Measurements from ENCODE around the gene DIPK1B.

Gene DIPK1B

DNA sequence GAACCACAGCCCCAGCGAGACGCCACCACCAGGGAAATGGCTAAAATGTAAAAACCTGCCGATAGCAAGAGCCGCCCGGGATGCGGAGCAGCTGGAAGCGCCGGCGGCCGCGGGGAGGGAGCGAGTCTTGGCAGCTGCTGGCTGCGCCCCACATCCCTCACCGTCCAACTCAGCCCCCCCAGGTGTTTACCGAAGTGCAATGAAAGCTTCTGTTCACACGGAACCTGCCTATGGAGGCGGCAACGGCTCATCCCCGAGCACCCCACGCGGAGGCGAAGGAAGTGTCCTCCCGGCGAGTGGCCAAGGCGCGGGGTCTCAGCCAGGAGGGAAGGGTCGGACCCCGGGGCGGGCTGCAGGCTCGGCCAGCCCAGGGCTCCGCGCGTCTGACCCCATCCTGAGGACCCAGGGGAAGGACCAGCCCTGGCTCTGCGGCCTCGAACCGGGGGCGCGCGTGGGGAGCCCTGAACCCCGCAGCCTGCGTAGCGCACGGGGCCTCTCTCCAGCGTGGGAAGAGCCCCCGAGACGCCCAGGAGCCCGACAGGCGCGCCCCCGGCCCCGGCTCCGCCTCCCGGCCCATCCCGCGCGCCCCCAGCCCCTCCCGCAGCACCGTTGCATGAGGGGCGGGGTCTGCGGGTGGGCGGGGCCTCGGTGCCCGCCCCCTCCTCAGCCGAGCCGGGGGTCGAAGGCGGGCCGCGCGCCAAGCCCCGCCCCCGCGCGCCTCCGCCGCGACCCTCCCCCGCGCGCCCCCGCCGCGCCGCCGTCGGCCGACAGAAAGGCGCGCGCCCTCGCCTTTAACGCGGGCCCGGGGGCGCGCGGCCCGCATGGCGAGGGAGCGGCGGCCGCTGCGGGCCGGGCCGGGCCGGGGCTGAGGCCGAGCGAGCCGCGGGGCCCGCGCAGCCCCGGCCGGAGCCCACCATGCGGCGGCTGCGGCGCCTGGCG, at the start of gene DIPK1B:
DIPK1B (plus strand) TSS at position 822 of the 939 bp plus-strand sequence; CDS start at position 916, 94 bp downstream.
- no peak for DNase-seq

- no peak for DNase-seq
These were observed 49.5 kb upstream of the DIPK1B start, which contains the start of gene EGFL7 for GRCh38 chr9:136662656-136663581. Gene EGFL7 (plus strand): TSS chr9:136662916. CDS start chr9:136668283, 5,367 bp downstream.

GRCh38 chr9:136664000-136664915, 48.1 kb upstream of the DIPK1B start:
- DNase-seq, result no peak

DNA sequence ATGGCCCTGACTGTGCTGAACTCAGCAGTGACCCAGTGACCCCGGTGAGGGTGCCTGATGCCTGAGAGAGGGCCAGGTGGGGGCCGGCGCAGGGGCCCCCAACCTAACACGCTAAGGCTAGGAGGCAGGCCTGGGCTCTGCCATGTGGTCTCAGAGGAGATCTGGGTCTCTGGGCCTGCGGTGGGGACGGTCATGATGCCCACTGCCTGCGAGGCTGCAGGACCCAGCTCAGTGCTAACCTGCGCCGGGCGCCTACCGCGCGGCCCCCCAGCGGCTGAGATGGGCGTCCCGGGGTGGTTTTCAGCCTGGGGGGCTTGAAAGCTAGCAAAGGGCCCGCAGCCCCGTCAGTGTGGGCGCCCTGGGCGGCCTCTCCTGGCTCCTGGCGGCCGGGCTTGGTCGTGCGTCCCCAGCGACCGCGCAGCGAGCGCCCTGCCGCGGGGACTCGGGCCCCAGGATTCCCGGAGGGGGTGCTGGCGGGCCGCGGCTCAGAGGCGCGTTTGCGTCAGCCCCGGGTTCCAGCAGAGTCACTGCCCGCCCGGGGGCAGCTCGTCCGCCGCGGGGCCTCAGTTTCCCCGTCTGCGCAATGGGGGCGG, 47.2 kb upstream of the DIPK1B start:
- no peak for DNase-seq

GRCh38 chr9:136665704-136666371, 46.5 kb upstream of the DIPK1B start:
- no peak for DNase-seq

- DNase-seq, result no peak
These were observed 45.8 kb upstream of the DIPK1B start for GRCh38 chr9:136666372-136667213.

GRCh38 chr9:136667214-136667939, 45.0 kb upstream of the DIPK1B start:
- DNase-seq, result no peak

GRCh38 chr9:136667940-136668760, 44.2 kb upstream of the DIPK1B start:
- no peak for DNase-seq

DNA sequence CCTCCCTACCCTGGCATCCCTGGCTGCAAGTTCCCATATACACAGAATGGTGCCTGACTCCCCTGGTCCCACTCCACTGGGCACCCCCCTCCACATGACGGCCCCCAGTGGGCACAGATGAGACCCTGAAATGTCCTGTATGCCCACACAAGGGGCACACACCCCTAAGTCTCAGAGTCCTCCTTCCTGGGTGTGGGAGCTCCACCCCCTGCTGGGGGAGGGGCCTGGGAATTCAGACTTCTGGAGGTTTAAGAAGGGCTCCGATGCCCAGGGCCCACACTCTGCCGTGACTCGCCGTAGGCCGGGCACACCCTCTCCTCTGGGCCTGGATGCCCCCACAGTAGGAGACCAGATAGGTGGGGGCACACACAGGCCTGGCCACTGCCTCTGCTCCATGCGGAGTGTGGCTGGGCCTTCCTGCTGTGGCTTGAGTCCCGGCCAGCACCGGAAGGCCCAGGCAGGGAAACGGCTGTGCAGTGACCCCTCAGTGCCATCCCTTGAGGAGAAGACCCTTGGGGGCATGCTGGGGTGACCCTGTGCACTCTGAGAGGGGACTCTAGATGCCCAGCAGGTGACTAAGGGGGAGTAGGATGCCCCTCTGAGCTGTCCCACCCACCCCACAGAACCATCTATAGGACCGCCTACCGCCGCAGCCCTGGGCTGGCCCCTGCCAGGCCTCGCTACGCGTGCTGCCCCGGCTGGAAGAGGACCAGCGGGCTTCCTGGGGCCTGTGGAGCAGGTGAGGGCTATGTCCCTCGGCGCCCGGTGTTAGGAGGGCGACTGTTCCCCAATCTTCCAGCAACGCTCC, 43.2 kb upstream of the DIPK1B start:
- no peak for DNase-seq

DNA sequence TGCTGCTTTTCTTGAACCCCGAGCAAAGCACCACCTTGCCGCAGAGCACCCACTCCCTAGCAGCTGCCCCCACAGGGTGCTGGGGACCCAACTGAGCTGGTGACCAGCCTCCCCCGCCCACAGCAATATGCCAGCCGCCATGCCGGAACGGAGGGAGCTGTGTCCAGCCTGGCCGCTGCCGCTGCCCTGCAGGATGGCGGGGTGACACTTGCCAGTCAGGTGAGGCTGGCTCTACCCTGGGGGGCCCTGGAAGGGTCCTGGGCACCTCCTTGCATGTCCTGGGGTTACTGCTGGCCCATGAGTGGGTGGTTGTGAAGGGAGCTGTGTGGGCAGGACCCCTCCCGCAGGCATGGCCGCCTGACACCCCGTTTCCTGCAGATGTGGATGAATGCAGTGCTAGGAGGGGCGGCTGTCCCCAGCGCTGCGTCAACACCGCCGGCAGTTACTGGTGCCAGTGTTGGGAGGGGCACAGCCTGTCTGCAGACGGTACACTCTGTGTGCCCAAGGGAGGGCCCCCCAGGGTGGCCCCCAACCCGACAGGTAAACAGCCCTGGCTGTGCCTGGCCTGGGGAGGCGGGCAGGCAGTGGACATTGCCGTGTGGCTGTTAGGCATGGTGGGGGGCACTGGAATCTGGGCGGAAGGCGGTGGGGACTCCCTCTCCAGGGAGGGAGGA, 42.4 kb upstream of the DIPK1B start:
- no peak for DNase-seq

GRCh38 chr9:136670576-136671253, 41.7 kb upstream of the DIPK1B start:
- DNase-seq, result no peak

GRCh38 chr9:136671254-136671614, 41.1 kb upstream of the DIPK1B start:
- no peak for DNase-seq

- DNase-seq, result no peak
These were observed 40.5 kb upstream of the DIPK1B start for GRCh38 chr9:136671646-136672430.

- DNase-seq, result no peak
These were observed 39.8 kb upstream of the DIPK1B start for GRCh38 chr9:136672431-136673087.
